Measurements from ENCODE around the gene UBE2E2.

UBE2E2 gene

DNA sequence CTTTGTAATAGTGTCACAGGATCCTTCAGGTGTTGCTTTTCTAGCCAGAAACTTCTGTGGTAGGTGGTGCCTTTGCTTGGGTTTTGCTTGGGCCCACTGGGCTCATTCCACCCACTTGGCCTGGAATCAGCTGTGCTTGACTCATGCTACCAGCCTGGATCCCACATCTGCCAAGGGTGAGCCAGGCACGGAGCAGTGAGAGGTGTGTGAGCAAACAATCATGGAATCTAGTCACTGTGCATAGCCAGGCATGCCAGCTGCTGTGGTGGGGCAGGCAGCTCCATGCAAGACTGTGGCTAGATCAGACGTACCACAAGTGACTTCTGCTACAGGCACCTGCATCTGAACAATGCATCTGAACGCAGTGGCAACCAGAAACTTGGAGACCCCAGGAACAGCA lies 275.9 kb downstream of the UBE2E2 start:
- DNase-seq (ENCODE audit: low spot score), result no peak
- no peak for TF ChIP-seq CTCF (IDR thresholded peaks at IDR 0.05; ENCODE audit: extremely low read depth, missing control alignments)

DNA sequence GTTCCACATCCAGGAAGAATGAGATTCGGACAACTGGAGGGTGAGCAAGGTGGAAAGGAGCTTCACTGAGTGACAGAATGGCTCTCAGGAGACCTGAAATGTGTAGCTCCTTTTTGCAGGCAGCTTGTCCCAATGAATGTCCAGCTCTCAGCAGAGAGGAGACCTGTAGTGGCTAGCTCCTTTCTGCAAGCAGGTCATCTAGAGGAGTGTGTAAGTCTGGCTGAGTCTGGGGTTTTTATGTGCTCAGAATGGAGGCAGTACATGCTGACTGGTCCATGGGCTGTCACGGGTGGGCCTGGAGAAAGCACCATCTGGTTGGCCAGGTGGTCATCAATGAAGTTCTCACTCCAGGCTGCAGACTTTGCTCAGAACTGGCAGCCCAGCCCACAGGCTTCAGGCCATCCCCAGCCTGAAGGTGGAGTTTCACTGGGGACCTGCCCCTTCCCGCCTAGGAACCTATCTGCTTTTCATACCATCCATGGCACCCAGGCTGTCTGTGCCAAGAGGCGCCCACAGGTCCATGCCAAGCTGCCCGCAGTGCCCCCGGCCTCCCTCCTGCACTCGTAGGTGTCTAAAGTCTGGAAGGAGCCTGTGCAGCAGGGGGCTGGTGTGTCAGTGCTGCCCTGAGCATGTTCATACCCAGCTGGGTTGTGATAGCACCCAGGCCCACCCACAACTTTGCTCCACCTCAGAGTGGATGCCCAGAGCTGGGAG lies 276.6 kb downstream of the UBE2E2 start:
- no peak for DNase-seq (ENCODE audit: low spot score)
- TF ChIP-seq CTCF (IDR thresholded peaks at IDR 0.05; ENCODE audit: extremely low read depth, missing control alignments), result no peak

GRCh38 chr3:23480329-23480714 lies 277.2 kb downstream of the UBE2E2 start:
- TF ChIP-seq CTCF (IDR thresholded peaks at IDR 0.05; ENCODE audit: extremely low read depth, missing control alignments), result no peak
- DNase-seq (ENCODE audit: low spot score), result no peak

DNA sequence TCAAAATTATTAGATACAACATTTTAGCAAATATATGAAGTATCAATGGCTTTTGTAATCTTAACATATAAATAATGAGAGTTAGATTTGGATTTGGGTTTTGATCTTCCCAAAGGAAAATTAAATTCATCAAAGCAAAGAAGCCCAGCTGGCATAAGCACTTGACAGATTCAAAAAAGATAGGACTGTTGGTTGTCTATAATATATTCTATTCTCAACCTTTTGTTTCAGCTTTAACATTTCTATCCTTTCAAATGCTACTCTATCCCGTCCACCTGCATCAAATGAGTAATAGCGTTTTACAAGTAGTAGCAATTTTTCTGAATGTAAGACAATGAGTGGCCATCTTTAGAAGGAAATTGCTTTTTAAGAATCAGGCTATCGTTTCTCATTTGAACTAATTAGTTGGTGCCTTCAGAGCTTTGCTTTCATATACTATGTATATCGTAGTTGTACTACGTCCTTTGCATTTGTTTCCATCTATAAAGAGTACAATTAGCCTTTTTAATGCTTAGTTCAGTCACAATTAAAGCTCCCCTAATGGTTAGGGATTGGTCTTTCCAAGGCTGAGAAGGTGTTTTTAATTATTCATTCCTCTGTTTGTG lies 278.0 kb downstream of the UBE2E2 start:
- DNase-seq (ENCODE audit: low spot score), result no peak
- no peak for TF ChIP-seq CTCF (IDR thresholded peaks at IDR 0.05; ENCODE audit: extremely low read depth, missing control alignments)

DNA sequence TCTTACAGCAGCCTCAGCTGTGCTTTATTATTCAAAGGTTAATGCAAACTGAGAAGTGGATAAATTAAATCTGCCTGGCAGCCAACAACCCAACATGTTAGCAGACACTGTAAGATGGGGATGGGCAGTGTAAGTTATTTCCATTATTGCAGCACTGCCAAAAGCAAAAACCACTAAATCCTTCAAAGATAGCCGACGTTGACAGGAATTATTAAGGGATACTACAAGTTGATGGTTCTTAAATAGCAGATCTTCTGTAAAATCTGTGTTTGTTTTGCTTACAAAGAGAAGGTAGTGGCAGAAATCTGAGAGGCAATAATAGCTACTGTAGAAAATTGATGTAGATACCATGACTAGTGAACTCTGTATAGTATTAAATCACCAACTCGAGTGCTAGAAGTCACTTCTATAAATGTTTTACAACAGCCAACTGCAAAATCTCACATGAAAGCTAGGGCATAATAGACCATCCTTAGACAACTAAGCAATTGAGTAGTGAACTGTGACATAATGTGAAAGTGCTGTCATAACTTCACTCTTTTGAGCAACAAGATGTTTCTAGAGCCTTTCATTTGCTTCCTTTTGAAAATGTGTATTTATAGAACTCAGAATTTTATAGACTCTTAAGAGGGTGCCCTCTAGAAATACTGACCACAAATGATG lies 278.6 kb downstream of the UBE2E2 start:
- no peak for TF ChIP-seq CTCF (IDR thresholded peaks at IDR 0.05; ENCODE audit: extremely low read depth, missing control alignments)

DNA sequence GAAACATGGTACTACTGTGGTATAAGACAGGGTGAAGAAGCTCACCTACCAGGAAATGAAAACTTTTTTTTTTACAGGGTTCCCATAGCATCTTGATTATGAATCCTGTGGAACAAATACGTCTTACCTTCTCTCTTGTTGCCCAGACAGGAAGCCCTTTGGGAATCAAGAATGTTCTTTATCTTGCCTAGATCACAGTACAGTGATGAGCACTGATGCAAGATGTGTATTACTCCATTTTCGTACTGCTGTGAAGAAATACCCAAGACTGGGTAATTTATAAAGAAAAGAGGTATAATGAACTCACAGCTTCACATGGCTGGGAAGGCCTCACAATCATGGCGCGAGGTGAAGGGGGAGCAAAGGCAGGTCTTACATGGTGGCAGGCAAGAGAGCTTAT lies 281.3 kb downstream of the UBE2E2 start:
- DNase-seq (ENCODE audit: low spot score), result no peak
- TF ChIP-seq CTCF (IDR thresholded peaks at IDR 0.05; ENCODE audit: extremely low read depth, missing control alignments), result no peak

More for the DNA sequence above, 278.6 kb downstream of the UBE2E2 start:
- DNase-seq (ENCODE audit: low spot score), result no peak

DNA sequence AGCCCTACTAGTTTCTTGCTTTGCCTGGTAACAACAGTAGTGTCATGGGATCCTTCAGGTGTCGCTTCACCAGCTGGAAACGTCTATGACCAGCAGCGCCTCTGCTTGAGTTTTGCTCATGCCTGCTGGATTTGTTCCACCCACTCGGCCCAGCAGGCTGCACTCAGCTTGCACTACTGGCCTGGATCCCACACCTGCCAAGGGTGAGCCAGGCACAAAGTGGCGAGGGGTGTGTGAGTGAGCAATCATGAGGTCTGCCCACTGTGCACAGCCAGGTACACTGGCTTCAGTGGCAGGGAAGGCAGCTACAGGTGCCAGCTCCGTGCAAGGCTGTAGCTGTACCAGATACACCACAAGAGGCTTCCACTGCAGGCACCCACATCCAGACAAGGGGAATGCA lies 282.8 kb downstream of the UBE2E2 start:
- TF ChIP-seq CTCF (IDR thresholded peaks at IDR 0.05; ENCODE audit: extremely low read depth, missing control alignments), result no peak
- DNase-seq (ENCODE audit: low spot score), result no peak
